Measurements from ENCODE around the gene PGM1. TPM values are rescaled to one million over a fixed set of nuclear protein-coding genes. Genes with fewer than 3 reads are reported as not detected.

The PGM1 gene
- total RNA-seq, 1 experiment from 2014 or later, result 124 TPM

GRCh38 chr1:63668298-63668697 is 75.1 kb downstream of the PGM1 start:
- POLR2A ChIA-PET (ENCODE audit: unreplicated experiment), result no interaction called here
- Histone ChIP-seq H3K9me3 (ENCODE audit: low read length) (no peaks in the 10 kb centered on the region; the same call in 1 of the 2 replicates), H3K36me3 (ENCODE audit: low read depth, low read length) (peaks cover 3% of the 10 kb centered on the region; the same call in 1 of the 2 replicates), H3K4me3 (ENCODE audit: low read length) (no peak overlapping the region), H3K9ac (ENCODE audit: low read length) (no peak overlapping the region), H3K4me2 (ENCODE audit: low read length) (no peak overlapping the region), H3K27me3 (ENCODE audit: low read length) (no peaks in the 10 kb centered on the region), H3F3A (ENCODE audit: low read length, unreplicated experiment) (peaks cover 11% of the 10 kb centered on the region), H4K20me1 (ENCODE audit: low read length) (no peaks in the 10 kb centered on the region), H3K9me2 (replicated peaks; ENCODE audit: low read length) (no peaks in the 10 kb centered on the region), H2AFZ (ENCODE audit: low read length) (no peak overlapping the region), H3K27ac (ENCODE audit: low read length) (no peak overlapping the region), H3K4me1 (ENCODE audit: insufficient read depth, low read length) (peaks cover 18% of the 10 kb centered on the region), H3K79me2 (ENCODE audit: low read length) (no peaks in the 10 kb centered on the region)
- ATAC-seq (no peak), DNase-seq (no peak)
- intact Hi-C loops (cut with micrococcal nuclease), result no loop called here
- CTCF ChIA-PET, result no interaction called here
- TF ChIP-seq EZH2phosphoT487 (IDR thresholded peaks at IDR 0.05; ENCODE audit: borderline replicate concordance, low read length) (no peak), EZH2 (IDR thresholded peaks at IDR 0.05; ENCODE audit: low read length, unreplicated experiment) (no peak), CTCF (conservative IDR thresholded peaks at IDR 0.05; ENCODE audit: low read depth, low read length) (no peak)
- no TSS peak for BruUV-seq (replicated peaks)

GRCh38 chr1:63669151-63669961 is 76.1 kb downstream of the PGM1 start:
- no peak overlapping the region for H3K4me3 ChIP-seq (ENCODE audit: low read length)
- H2AFZ ChIP-seq (ENCODE audit: low read length), result no peak overlapping the region
- no peaks in the 10 kb centered on the region for H4K20me1 ChIP-seq (ENCODE audit: low read length)
- ChIA-PET POLR2A (ENCODE audit: unreplicated experiment) (no interaction called here), CTCF (no interaction called here)
- ATAC-seq, result no peak
- no peak overlapping the region for H3K27ac ChIP-seq (ENCODE audit: low read length)
- intact Hi-C loops (cut with micrococcal nuclease), result no loop called here
- H3K79me2 ChIP-seq (ENCODE audit: low read length), result no peaks in the 10 kb centered on the region
- no peaks in the 10 kb centered on the region for H3K9me2 ChIP-seq (replicated peaks; ENCODE audit: low read length)
- no peaks in the 10 kb centered on the region for H3F3A ChIP-seq (ENCODE audit: low read length, unreplicated experiment)
- H3K9me3 ChIP-seq (ENCODE audit: low read length), result no peaks in the 10 kb centered on the region; the same call in 1 of the 2 replicates
- no peak for DNase-seq
- TF ChIP-seq EZH2 (IDR thresholded peaks at IDR 0.05; ENCODE audit: low read length, unreplicated experiment), result no peak
- TF ChIP-seq EZH2phosphoT487 (IDR thresholded peaks at IDR 0.05; ENCODE audit: borderline replicate concordance, low read length), result no peak
- TF ChIP-seq CTCF (conservative IDR thresholded peaks at IDR 0.05; ENCODE audit: low read depth, low read length), result no peak
- H3K27me3 ChIP-seq (ENCODE audit: low read length), result no peaks in the 10 kb centered on the region
- no peak overlapping the region for H3K4me2 ChIP-seq (ENCODE audit: low read length)
- peaks cover 14% of the 10 kb centered on the region for H3K4me1 ChIP-seq (ENCODE audit: insufficient read depth, low read length)
- H3K36me3 ChIP-seq (ENCODE audit: low read depth, low read length), result peaks cover 3% of the 10 kb centered on the region; the same call in 1 of the 2 replicates
- BruUV-seq (replicated peaks), result no TSS peak
- no peak overlapping the region for H3K9ac ChIP-seq (ENCODE audit: low read length)

GRCh38 chr1:63670164-63670563 is 77.0 kb downstream of the PGM1 start:
- intact Hi-C loops (cut with micrococcal nuclease), result loop anchor here (10.0 kb wide), 1 partner anchor 245 kb away; no protein-coding TSS in a partner anchor
- Histone ChIP-seq H3K9ac (ENCODE audit: low read length) (no peak overlapping the region), H3K27ac (ENCODE audit: low read length) (no peak overlapping the region), H3K4me2 (ENCODE audit: low read length) (no peak overlapping the region), H3K79me2 (ENCODE audit: low read length) (no peaks in the 10 kb centered on the region), H3K9me2 (replicated peaks; ENCODE audit: low read length) (no peaks in the 10 kb centered on the region), H3K9me3 (ENCODE audit: low read length) (no peaks in the 10 kb centered on the region; the same call in 1 of the 2 replicates), H3K27me3 (ENCODE audit: low read length) (no peaks in the 10 kb centered on the region), H3K4me3 (ENCODE audit: low read length) (no peak overlapping the region), H2AFZ (ENCODE audit: low read length) (no peak overlapping the region), H4K20me1 (ENCODE audit: low read length) (no peaks in the 10 kb centered on the region), H3F3A (ENCODE audit: low read length, unreplicated experiment) (no peaks in the 10 kb centered on the region), H3K4me1 (ENCODE audit: insufficient read depth, low read length) (peaks cover 14% of the 10 kb centered on the region), H3K36me3 (ENCODE audit: low read depth, low read length) (peaks cover 3% of the 10 kb centered on the region; the same call in 1 of the 2 replicates)
- no peak for DNase-seq
- BruUV-seq (replicated peaks), result no TSS peak
- ATAC-seq, result no peak
- ChIA-PET POLR2A (ENCODE audit: unreplicated experiment) (no interaction called here), CTCF (no interaction called here)
- no peak for TF ChIP-seq CTCF (conservative IDR thresholded peaks at IDR 0.05; ENCODE audit: low read depth, low read length)
- no peak for TF ChIP-seq EZH2phosphoT487 (IDR thresholded peaks at IDR 0.05; ENCODE audit: borderline replicate concordance, low read length)
- TF ChIP-seq EZH2 (IDR thresholded peaks at IDR 0.05; ENCODE audit: low read length, unreplicated experiment), result no peak

Measured in PC-3 (cell line).